Glomerular visceral epithelial cell (primary cell): ENCODE measurements around the gene FMNL2.

Source experiments
- DNase-seq: peaks from one replicate; pipeline ENCODE4 v3.0.0-alpha.2; 2016; ENCODE audit errors: extremely low spot score

FMNL2 gene

DNA sequence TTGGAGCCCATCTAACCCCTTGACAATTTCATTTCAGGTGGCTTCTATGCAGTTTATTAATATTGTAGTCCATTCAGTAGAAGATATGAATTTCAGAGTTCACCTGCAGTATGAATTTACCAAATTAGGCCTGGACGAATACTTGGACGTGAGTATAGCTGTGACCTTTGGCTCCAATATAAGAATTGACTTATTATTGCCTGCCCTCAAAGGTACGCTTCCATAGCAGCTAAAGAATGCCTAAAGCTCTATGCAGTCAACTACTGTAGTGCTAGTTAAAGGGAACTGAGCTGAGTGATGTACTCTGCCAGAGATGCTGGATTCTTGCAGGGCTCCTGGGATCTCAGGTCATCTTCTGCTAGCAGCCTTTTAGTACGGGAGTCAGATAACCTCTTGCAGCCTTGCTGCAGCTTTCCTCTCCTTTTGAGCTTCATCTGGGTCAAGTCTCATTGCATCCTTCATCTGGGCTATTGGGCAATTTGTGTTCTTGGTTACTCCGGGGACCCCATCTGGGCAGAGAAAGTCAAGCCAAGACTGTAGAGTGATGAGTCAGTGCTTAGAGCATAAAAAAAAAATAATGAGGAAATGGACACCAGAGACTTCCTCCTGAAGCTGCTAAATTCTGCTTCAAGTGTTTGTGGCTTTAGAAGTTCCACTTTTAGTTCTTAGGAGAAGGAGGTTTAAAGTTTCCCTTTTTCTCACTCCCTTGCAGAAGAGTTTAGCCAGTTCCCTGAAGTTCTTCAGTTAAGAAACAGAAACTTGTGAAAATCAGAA, 276.7 kb downstream of the FMNL2 start:
- DNase-seq = peak; percentile 67

GRCh38 chr2:152613235-152613634, 278.3 kb downstream of the FMNL2 start:
- DNase-seq = no peak

DNA sequence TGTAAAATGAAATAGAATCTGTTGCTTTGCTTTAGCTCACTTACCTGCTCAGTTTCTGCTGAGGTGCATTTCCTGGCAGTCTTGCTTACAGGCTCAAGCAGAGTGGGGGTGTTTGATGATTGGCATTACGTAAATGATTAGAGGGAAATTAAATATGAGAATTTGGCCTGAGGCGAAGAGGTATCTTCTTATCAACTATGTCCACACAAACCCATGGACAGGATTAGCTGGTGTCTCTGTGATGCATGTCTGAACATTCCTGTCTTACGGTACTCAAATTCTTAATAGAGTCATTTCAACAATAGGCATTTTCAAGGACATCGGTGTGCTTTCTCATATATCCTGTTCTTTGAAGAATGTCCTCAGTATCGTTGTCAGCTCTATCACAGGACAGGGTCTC, 280.2 kb downstream of the FMNL2 start:
- DNase-seq = no peak

GRCh38 chr2:152617456-152618192, 282.6 kb downstream of the FMNL2 start:
- no peak for DNase-seq

GRCh38 chr2:152618193-152618564, 283.2 kb downstream of the FMNL2 start:
- DNase-seq = no peak

- no peak for DNase-seq
Measured at GRCh38 chr2:152620208-152620607, 285.2 kb downstream of the FMNL2 start.

DNA sequence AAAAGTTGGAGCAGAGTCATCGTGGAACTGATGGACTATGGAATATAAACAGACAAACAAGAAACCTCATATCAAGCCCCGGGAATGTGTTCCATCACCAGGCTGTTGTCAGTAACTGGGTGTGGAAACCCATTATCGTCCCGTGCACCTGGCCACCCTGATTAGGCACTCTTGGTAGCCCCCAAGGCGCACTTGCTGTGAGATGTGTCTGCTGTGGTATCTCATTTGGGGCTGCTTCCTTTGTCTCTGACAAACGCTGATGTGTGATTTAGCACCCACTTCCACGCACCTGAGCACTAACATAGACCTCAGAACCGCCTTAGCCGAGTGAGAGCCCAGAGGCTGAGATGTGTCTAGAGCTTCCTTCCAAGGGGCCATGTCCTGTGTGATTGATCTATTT, 286.0 kb downstream of the FMNL2 start:
- DNase-seq = no peak

DNA sequence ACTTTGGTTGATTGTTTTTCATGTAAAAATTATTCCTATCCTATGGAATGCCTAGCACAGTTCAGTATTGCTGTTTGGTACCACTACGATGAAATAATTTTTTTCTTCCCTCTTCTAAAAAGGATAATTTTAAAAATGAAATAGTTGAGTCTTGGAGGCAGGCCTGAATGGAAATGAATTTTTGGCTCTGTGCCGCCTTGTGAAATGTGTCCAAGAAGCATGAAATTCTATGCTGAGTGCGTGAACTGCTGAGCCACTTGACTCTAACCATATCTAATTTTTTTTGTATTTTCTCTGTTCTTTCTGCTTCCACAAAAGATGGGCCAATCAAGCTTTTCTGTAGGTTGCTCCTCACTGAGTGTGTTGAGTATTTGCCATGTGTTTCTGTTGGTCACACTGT, 287.2 kb downstream of the FMNL2 start:
- DNase-seq = no peak

GRCh38 chr2:152623076-152623740, 288.2 kb downstream of the FMNL2 start:
- no peak for DNase-seq

DNA sequence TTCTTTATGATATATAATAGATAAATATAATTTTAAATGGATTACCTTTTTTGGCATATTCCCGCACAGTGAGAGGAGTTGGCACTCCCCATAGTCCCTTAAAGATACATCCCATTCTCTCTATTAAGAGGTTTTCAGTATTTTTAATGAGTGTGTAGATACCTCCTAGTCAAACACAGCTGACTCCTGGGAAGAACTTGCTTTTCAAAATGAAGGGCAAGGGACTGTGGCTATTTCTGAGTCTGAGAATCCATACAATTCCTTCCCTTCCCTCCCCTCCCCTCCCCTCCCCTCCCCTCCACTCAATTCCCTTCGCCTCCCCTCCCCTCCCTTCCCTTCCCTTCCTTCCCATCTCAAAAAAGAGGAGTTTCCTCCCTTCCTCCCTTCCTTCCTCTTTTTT, 288.8 kb downstream of the FMNL2 start:
- no peak for DNase-seq

- no peak for DNase-seq
Measured at GRCh38 chr2:152624805-152625204, 289.8 kb downstream of the FMNL2 start.

DNA sequence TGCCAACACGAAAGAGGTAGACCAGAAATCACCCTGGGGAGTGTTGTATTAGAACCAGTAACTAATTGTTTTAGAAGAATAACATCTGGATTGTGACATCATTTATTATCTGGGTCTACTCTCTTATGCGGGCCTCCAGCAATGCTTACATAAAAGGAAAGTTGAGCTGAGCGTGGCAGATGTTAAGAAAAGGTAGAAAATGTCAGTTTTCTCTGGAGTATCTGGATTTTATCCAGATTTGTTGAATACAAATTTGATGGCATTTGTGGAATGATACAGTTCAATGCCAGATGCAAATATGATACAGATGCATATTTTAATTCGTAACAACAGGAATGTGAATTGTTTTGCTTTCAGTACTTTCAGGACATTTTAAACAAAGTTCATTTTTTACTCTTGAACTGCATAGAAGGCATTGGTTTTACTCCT, 292.0 kb downstream of the FMNL2 start:
- no peak for DNase-seq

- DNase-seq = peak; percentile 40
Measured at GRCh38 chr2:152627351-152627957, 292.5 kb downstream of the FMNL2 start.

DNA sequence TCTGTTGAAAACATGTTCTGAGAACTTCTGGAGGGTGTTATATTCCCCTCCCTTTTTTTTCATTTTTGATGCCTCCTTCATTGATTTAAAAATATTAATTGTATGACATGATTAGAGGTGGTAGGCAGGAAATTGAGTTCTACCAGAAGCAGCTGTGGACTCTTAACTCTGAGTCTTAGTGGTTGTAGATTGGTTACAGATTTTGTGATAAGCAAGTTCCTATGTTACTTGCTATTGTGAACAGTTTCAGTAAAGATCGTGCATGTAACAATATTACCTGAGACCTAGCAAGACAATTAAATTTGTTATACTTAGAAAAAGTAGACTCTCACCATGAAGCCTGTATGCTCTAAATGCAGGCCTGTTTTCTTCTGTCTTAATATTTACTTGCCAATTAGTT, 294.2 kb downstream of the FMNL2 start:
- DNase-seq = no peak

GRCh38 chr2:152630466-152630865, 295.5 kb downstream of the FMNL2 start:
- no peak for DNase-seq

- no peak for DNase-seq
Measured at GRCh38 chr2:152632736-152633135, 297.8 kb downstream of the FMNL2 start.

GRCh38 chr2:152635635-152636298, 300.8 kb downstream of the FMNL2 start:
- peak; percentile 62 for DNase-seq

DNA sequence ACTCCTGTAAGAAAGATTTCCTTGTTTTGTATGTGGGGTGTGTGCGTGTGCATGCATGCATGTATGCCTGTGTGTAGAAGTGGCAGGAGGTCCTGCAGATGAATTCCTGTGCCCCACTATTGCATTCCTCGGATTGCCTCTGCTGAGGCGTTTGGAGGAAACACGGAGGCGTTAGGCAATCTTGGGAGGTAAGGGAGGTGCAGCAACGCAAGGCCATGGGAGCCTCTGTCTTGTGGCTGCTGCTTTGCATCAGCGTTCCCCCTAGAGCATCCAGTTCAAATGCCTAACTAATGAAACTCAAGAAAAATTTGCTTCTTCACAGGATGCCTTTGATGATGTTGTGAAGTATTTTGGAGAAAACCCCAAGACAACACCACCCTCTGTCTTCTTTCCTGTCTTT, 302.3 kb downstream of the FMNL2 start:
- no peak for DNase-seq

- no peak for DNase-seq
Measured at GRCh38 chr2:152638056-152638455, 303.1 kb downstream of the FMNL2 start.

DNA sequence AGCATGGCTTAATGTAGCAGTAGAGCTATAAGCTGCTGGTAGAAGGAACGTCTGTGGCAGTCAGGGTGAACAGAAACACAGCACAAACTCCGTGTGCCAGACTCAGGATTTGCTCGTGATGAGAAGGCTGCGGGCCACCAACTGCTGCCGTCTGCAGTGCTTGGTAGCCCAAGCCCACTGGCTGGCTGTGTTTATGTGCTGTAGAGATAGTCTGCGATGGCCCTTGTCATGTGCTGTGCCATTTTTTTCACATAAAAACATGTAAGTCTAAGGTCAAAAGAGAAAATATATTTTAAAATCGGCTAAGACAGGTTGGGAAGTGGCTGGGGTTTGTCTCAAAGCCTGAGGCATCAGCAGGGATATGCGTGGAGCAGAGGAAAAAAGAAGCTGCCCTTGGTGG, 303.6 kb downstream of the FMNL2 start:
- DNase-seq = no peak

DNA sequence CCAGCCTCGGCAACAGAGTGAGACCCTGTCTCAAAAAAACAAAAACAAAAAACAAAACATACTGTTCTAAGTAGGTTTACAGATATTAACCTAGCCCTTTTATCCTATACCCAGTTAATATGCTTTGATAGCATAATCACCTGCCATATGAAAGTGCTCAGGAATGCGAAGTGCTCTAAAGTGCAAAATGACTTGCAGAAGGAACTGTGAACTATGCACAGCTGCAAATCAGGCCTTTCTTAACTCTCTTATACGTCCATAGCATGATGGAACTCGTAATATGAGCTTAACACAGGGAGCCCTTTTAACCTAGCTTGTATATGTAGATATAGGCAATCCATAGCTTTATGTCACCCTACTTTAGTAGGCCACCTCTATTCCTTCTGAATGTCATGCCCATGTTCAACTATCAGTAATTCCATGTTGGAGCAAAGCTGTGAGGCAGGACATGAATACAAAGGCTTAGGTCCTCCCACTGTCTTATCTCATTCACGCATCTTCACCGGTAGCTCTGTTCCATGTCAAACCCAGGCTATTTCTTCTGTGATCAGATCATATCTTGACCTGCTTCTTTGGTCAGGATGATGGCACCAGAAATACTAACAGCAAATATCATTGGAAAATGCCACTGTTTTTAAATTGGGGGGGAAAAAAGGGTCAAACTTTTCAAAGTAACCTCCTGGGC, 309.4 kb downstream of the FMNL2 start:
- no peak for DNase-seq
